H9 (cell line): Measurements from ENCODE around the gene KIF16B. TPM values are rescaled to one million over a fixed set of nuclear protein-coding genes. Genes with fewer than 3 reads are reported as not detected.

ENCODE experiments used
- DNase-seq: peaks from one replicate; pipeline ENCODE4 v3.0.0-alpha.2; 2017
- H2AFZ ChIP-seq: one replicate; pipeline ENCODE4 v1.6.1; 2013; ENCODE audit warnings: mild to moderate bottlenecking, low read length, control low read depth, moderate library complexity
- H2AK5ac ChIP-seq: 2 replicates; pipeline ENCODE4 v1.6.1; 2013; ENCODE audit warnings: low read length, control low read depth, mixed read lengths; ENCODE audit not compliant: insufficient read length
- H2BK120ac ChIP-seq: one replicate; pipeline ENCODE4 v1.6.1; 2013; ENCODE audit warnings: low read depth, mild to moderate bottlenecking, low read length, control low read depth, inconsistent platforms; ENCODE audit not compliant: poor library complexity, severe bottlenecking
- H2BK12ac ChIP-seq: 2 replicates; pipeline ENCODE4 v1.6.1; 2013; ENCODE audit warnings: low read length, control low read depth, mixed read lengths, low read depth; ENCODE audit not compliant: insufficient read length
- H2BK15ac ChIP-seq: 2 replicates; pipeline ENCODE4 v1.6.1; 2013; ENCODE audit warnings: low read depth, low read length, control low read depth
- H2BK20ac ChIP-seq: one replicate; pipeline ENCODE4 v1.6.1; 2013; ENCODE audit warnings: low read depth, mild to moderate bottlenecking, low read length, control low read depth, inconsistent platforms; ENCODE audit not compliant: poor library complexity, severe bottlenecking
- H2BK5ac ChIP-seq: 2 replicates; pipeline ENCODE4 v1.6.1; 2013; ENCODE audit warnings: low read length, control low read depth, mixed read lengths; ENCODE audit not compliant: insufficient read length
- H3K14ac ChIP-seq: 2 replicates; pipeline ENCODE4 v1.6.1; 2013; ENCODE audit warnings: low read length, control low read depth; ENCODE audit not compliant: insufficient read depth
- H3K18ac ChIP-seq: 2 replicates; pipeline ENCODE4 v1.6.1; 2013; ENCODE audit warnings: low read depth, mild to moderate bottlenecking, mixed read lengths, low read length, control low read depth; ENCODE audit not compliant: insufficient read length
- H3K23ac ChIP-seq: 2 replicates; pipeline ENCODE4 v1.6.1; 2013; ENCODE audit warnings: low read length, control low read depth, mixed read lengths, low read depth; ENCODE audit not compliant: insufficient read length
- H3K23me2 ChIP-seq: 2 replicates; pipeline ENCODE4 v1.6.1; 2013; ENCODE audit warnings: low read depth, mild to moderate bottlenecking, mixed read lengths, low read length, control low read depth; ENCODE audit not compliant: insufficient read length, poor library complexity, severe bottlenecking
- H3K27ac ChIP-seq: 2 replicates; pipeline ENCODE4 v1.5.1; 2013; ENCODE audit warnings: low read length, control low read depth, mixed read lengths, low read depth; ENCODE audit not compliant: insufficient read length
- H3K27me3 ChIP-seq: 2 replicates; pipeline ENCODE4 v1.6.1; 2013; ENCODE audit warnings: low read length, control low read depth, inconsistent platforms; ENCODE audit not compliant: insufficient read depth
- H3K4ac ChIP-seq: 2 replicates; pipeline ENCODE4 v1.6.1; 2013; ENCODE audit warnings: low read depth, mild to moderate bottlenecking, control low read depth, inconsistent platforms, low read length, moderate library complexity
- H3K4me1 ChIP-seq: 2 replicates; pipeline ENCODE4 v1.6.1; 2013; ENCODE audit warnings: low read length, control low read depth, inconsistent platforms; ENCODE audit not compliant: insufficient read depth
- H3K4me2 ChIP-seq: 2 replicates; pipeline ENCODE4 v1.6.1; 2013; ENCODE audit warnings: low read length, control low read depth, mixed read lengths; ENCODE audit not compliant: insufficient read length, insufficient read depth
- H3K56ac ChIP-seq: 2 replicates; pipeline ENCODE4 v1.6.1; 2013; ENCODE audit warnings: low read depth, mild to moderate bottlenecking, mixed read lengths, low read length, control low read depth; ENCODE audit not compliant: insufficient read length
- H3K79me1 ChIP-seq: 2 replicates; pipeline ENCODE4 v1.6.1; 2013; ENCODE audit warnings: low read depth, mild to moderate bottlenecking, moderate library complexity, low read length, control low read depth, inconsistent platforms; ENCODE audit not compliant: insufficient read depth, poor library complexity, severe bottlenecking
- H3K79me2 ChIP-seq: 2 replicates; pipeline ENCODE4 v1.6.1; 2013; ENCODE audit warnings: low read length, control low read depth, inconsistent platforms; ENCODE audit not compliant: insufficient read depth
- H3K9ac ChIP-seq: 2 replicates; pipeline ENCODE4 v1.6.1; 2013; ENCODE audit warnings: low read length, control low read depth, mixed read lengths; ENCODE audit not compliant: insufficient read length; ENCODE audit errors: extremely low read depth
- H3K9me3 ChIP-seq: one replicate; pipeline ENCODE4 v1.6.1; 2013; ENCODE audit warnings: low read depth, low read length, inconsistent platforms; ENCODE audit not compliant: control insufficient read depth
- H3T11ph ChIP-seq: one replicate; pipeline ENCODE4 v1.6.1; 2013; ENCODE audit warnings: mild to moderate bottlenecking, low read length, control low read depth, inconsistent platforms
- H4K20me1 ChIP-seq: one replicate; pipeline ENCODE4 v1.6.1; 2013; ENCODE audit not compliant: control insufficient read depth, insufficient read length, insufficient read depth
- H4K5ac ChIP-seq: 2 replicates; pipeline ENCODE4 v1.6.1; 2013; ENCODE audit warnings: low read depth, mild to moderate bottlenecking, mixed read lengths, low read length, control low read depth; ENCODE audit not compliant: insufficient read length
- H4K8ac ChIP-seq: replicated peaks from 2 replicates; pipeline ENCODE4 v1.6.1; 2013; ENCODE audit warnings: low read length, control low read depth, mixed read lengths, low read depth; ENCODE audit not compliant: insufficient read length
- H4K91ac ChIP-seq: 2 replicates; pipeline ENCODE4 v1.6.1; 2013; ENCODE audit warnings: low read depth, mild to moderate bottlenecking, moderate library complexity, mixed read lengths, low read length, control low read depth; ENCODE audit not compliant: insufficient read length
- H3K27ac Mint-ChIP-seq, 3 experiments: 2 replicates in 2 of 3; 3 replicates in 1 of 3; pipeline ENCODE4 v1.8.0; 2020 to 2021; ENCODE audit warnings: mixed read lengths in 3 of 3, mild to moderate bottlenecking in 1 of 3, moderate library complexity in 1 of 3
- H3K27me3 Mint-ChIP-seq: 2 replicates; pipeline ENCODE4 v1.8.0; 2021; ENCODE audit warnings: low read depth, mild to moderate bottlenecking, moderate library complexity, mixed read lengths
- H3K36me3 Mint-ChIP-seq, 3 experiments: 2 replicates in 2 of 3; 3 replicates in 1 of 3; pipeline ENCODE4 v1.8.0; 2020 to 2021; ENCODE audit warnings: low read depth in 3 of 3, mixed read lengths in 3 of 3; ENCODE audit not compliant: insufficient read depth in 1 of 3
- H3K4me1 Mint-ChIP-seq, 2 experiments: 2 replicates each; pipeline ENCODE4 v1.8.0; 2020; ENCODE audit warnings: mixed read lengths in 2 of 2
- H3K4me3 Mint-ChIP-seq, 2 experiments: 2 replicates in 1 of 2; 3 replicates in 1 of 2; pipeline ENCODE4 v1.8.0; 2020 to 2021; ENCODE audit warnings: mild to moderate bottlenecking in 2 of 2, mixed read lengths in 2 of 2, moderate library complexity in 1 of 2
- H3K9me3 Mint-ChIP-seq, 2 experiments: 2 replicates in 1 of 2; 3 replicates in 1 of 2; pipeline ENCODE4 v1.8.0; 2020; ENCODE audit warnings: mild to moderate bottlenecking in 2 of 2, mixed read lengths in 2 of 2, moderate library complexity in 1 of 2
- WGBS: extraction: QIAGEN DNeasy Blood & Tissue Kit; methylation state at CpG from one replicate; pipeline ENCODE4 v1.1.7; 2013; ENCODE audit warnings: missing lambda C conversion rate, low lambda C conversion rate, mixed read lengths; ENCODE audit not compliant: insufficient read length; ENCODE audit errors: extremely low coverage; 5-methylcytosine and 5-hydroxymethylcytosine counted together
- total RNA-seq: library from RNA; stranded (reverse); gene quantifications from 2 replicates; pipeline ENCODE4 v1.2.1, GENCODE V29; 2021
- TF ChIP-seq, protein P1 (sequence below): fragments of 200-600 bp; sonication (generic); conservative IDR thresholded peaks from 3 replicates; pipeline ENCODE4 v1.8.0; 2021; ENCODE audit warnings: antibody characterized with exemption, mild to moderate bottlenecking

Gene KIF16B
- total RNA-seq, 1 experiment from 2014 or later = 7.4 TPM

DNA sequence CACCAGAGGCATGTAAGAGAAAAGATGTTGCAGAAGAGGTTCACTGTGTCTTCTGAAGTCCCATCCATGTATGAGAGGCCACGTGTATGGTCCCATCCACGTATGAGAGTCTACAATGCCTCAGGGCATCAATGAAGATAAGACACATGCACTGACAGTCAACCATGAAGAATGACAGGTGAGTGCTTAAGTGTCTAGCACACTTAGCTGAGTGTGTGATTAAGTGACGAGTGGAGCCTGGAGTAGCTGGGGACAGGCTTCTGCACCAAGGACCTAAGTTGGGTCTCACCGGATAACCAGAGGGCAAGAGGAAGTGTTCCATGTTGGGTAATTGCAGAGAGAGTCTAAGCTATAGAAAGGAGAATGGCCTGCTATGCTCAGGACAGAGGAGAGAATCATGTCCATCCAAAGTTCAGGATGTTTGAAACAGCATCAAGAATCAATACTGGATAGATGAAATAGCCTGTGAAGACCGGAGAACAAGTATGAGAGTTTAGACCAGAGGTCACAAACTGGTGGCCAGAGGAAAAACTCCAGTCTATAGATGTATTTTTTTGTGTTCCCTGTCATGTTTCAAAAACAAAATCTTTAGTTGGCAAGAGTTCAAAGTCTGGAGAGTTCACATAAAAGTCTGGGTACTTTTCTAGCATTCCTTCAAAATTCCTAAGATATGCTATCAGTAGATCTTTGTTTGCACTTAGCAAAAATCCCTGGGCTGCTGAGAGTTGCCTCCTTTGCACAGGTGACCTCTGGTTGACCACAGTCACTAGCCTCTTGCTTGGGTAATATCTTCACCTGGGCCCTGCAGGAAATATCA lies 165.8 kb downstream of the KIF16B start:
- H3K4me1 Mint-ChIP-seq = peaks cover 3 to 6% of the 10 kb centered on the region in 2 experiments; a peak in 2 of 4 replicates
- TF ChIP-seq, protein P1, sequence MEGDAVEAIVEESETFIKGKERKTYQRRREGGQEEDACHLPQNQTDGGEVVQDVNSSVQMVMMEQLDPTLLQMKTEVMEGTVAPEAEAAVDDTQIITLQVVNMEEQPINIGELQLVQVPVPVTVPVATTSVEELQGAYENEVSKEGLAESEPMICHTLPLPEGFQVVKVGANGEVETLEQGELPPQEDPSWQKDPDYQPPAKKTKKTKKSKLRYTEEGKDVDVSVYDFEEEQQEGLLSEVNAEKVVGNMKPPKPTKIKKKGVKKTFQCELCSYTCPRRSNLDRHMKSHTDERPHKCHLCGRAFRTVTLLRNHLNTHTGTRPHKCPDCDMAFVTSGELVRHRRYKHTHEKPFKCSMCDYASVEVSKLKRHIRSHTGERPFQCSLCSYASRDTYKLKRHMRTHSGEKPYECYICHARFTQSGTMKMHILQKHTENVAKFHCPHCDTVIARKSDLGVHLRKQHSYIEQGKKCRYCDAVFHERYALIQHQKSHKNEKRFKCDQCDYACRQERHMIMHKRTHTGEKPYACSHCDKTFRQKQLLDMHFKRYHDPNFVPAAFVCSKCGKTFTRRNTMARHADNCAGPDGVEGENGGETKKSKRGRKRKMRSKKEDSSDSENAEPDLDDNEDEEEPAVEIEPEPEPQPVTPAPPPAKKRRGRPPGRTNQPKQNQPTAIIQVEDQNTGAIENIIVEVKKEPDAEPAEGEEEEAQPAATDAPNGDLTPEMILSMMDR = no peak
- H2BK5ac ChIP-seq = no peak overlapping the region

More for the DNA sequence above, 165.8 kb downstream of the KIF16B start:
- Histone ChIP-seq H3K27me3 (no peaks in the 10 kb centered on the region), H3K4me2 (no peak overlapping the region), H2BK12ac (no peak overlapping the region), H2BK15ac (no peak overlapping the region), H2AFZ (no peak overlapping the region), H3K14ac (no peak overlapping the region), H3K9ac (no peak overlapping the region), H4K20me1 (no peaks in the 10 kb centered on the region), H3T11ph (no peak overlapping the region), H3K56ac (no peak overlapping the region), H3K4me1 (0 out of 2 replicates have a peak, but pooled peaks cover 3% of the 10 kb centered on the region), H3K23ac (no peak overlapping the region), H2BK20ac (no peak overlapping the region), H3K23me2 (no peaks in the 10 kb centered on the region), H3K79me1 (no peaks in the 10 kb centered on the region), H3K27ac (no peak overlapping the region), H3K18ac (no peak overlapping the region), H3K9me3 (no peaks in the 10 kb centered on the region), H3K4ac (no peak overlapping the region), H4K5ac (no peak overlapping the region), H2BK120ac (no peak overlapping the region), H2AK5ac (no peak overlapping the region), H4K91ac (no peak overlapping the region), H4K8ac (no peak overlapping the region), H3K79me2 (no peaks in the 10 kb centered on the region)
- DNase-seq = no peak
- H3K27ac Mint-ChIP-seq = no peak overlapping the region; a peak in 1 of 7 replicates
- no CpG with 5 or more reads among the region's 5 CpGs for WGBS
- H3K27me3 Mint-ChIP-seq = no peaks in the 10 kb centered on the region
- no peak overlapping the region for H3K4me3 Mint-ChIP-seq
- H3K9me3 Mint-ChIP-seq = peaks cover 9 to 10% of the 10 kb centered on the region in 2 experiments; a peak in 4 of 5 replicates
- H3K36me3 Mint-ChIP-seq = peaks cover 11 to 21% (median 12%) of the 10 kb centered on the region in 3 experiments; a peak in 6 of 7 replicates
